ENCODE results near the gene SMS.

Gene SMS

GRCh38 chrX:21985332-21985777 lies 44.8 kb downstream of the SMS start:
- peak; percentile 78 to 79 for DNase-seq

- DNase-seq: no peak
Observed at GRCh38 chrX:21986596-21986995, 46.1 kb downstream of the SMS start.

- no peak for DNase-seq
Observed at GRCh38 chrX:21989384-21989783, 48.9 kb downstream of the SMS start.

GRCh38 chrX:21990832-21991231 lies 50.3 kb downstream of the SMS start:
- peak in 1 of 2 donors; percentile 24 for DNase-seq

GRCh38 chrX:21991504-21991903 lies 51.0 kb downstream of the SMS start:
- DNase-seq: no peak

GRCh38 chrX:21993265-21993664 lies 52.8 kb downstream of the SMS start:
- DNase-seq: peak in 1 of 2 donors; percentile 59

GRCh38 chrX:21996872-21997455 lies 56.5 kb downstream of the SMS start:
- DNase-seq: peak in 1 of 2 donors; percentile 39

- no peak for DNase-seq
Observed at GRCh38 chrX:21998037-21998436, 57.5 kb downstream of the SMS start.

- DNase-seq: no peak
Observed at GRCh38 chrX:22004866-22005265, 64.4 kb downstream of the SMS start.

- no peak for DNase-seq
Observed at GRCh38 chrX:22012051-22012450, 71.5 kb downstream of the SMS start.

- no peak for DNase-seq
Observed at GRCh38 chrX:22012931-22013330, 72.4 kb downstream of the SMS start.

GRCh38 chrX:22015139-22015750 lies 74.7 kb downstream of the SMS start:
- DNase-seq: no peak

GRCh38 chrX:22021751-22022324 lies 81.3 kb downstream of the SMS start:
- no peak for DNase-seq

- DNase-seq: no peak
Observed at GRCh38 chrX:22024577-22024976, 84.1 kb downstream of the SMS start.

GRCh38 chrX:22025751-22026150 lies 85.2 kb downstream of the SMS start:
- no peak for DNase-seq

- DNase-seq: no peak
Observed at GRCh38 chrX:22026731-22027130, 86.2 kb downstream of the SMS start.

GRCh38 chrX:22032084-22032483 lies 91.6 kb downstream of the SMS start, which contains the start of gene PHEX:
Gene PHEX, plus strand, starts transcription at chrX:22032325. Its CDS starts 681 bp downstream, at chrX:22033006.
- DNase-seq: no peak

GRCh38 chrX:22032506-22032905 lies 92.0 kb downstream of the SMS start:
- DNase-seq: no peak

- DNase-seq: no peak
Observed at GRCh38 chrX:22033818-22034217, 93.3 kb downstream of the SMS start.

- no peak for DNase-seq
Observed at GRCh38 chrX:22035236-22035635, 94.7 kb downstream of the SMS start.

GRCh38 chrX:22037225-22037624 lies 96.7 kb downstream of the SMS start:
- DNase-seq: no peak

GRCh38 chrX:22037911-22038537 lies 97.5 kb downstream of the SMS start:
- no peak for DNase-seq

GRCh38 chrX:22039541-22039940 lies 99.0 kb downstream of the SMS start:
- no peak for DNase-seq

GRCh38 chrX:22040184-22040583 lies 99.7 kb downstream of the SMS start:
- DNase-seq: no peak

All from CD4-positive, alpha-beta T cell treated with Interleukin-4 for 1 hour (primary cell).